HEK293 (cell line): ENCODE data around the gene FOSL1.

Source experiments
- BCL11A ChIP-seq: fragments of 450-650 bp; formaldehyde crosslinking; IDR thresholded peaks from 2 replicates; pipeline ENCODE4 v1.5.1; 2016; ENCODE audit warnings: low read depth, missing biosample characterization, missing genetic modification characterization
- EGR2 ChIP-seq: fragments of 450-650 bp; formaldehyde crosslinking; IDR thresholded peaks from 2 replicates; pipeline ENCODE4 v1.5.1; 2016; ENCODE audit warnings: low read depth, missing biosample characterization, missing genetic modification characterization
- GLI4 ChIP-seq: fragments of 450-650 bp; formaldehyde crosslinking; IDR thresholded peaks from 2 replicates; pipeline ENCODE4 v1.5.1; 2016; ENCODE audit warnings: missing biosample characterization, missing genetic modification characterization
- GLIS2 ChIP-seq: fragments of 450-650 bp; formaldehyde crosslinking; IDR thresholded peaks from 2 replicates; pipeline ENCODE4 v1.5.1; 2016; ENCODE audit warnings: missing biosample characterization, missing genetic modification characterization
- KLF1 ChIP-seq: fragments of 450-650 bp; formaldehyde crosslinking; IDR thresholded peaks from 2 replicates; pipeline ENCODE4 v1.5.1; 2016; ENCODE audit warnings: missing biosample characterization, missing genetic modification characterization
- PATZ1 ChIP-seq: fragments of 450-650 bp; formaldehyde crosslinking; IDR thresholded peaks from 2 replicates; pipeline ENCODE4 v1.5.1; 2016; ENCODE audit warnings: missing biosample characterization, missing genetic modification characterization
- PRDM10 ChIP-seq: fragments of 450-650 bp; formaldehyde crosslinking; IDR thresholded peaks from 2 replicates; pipeline ENCODE4 v1.5.1; 2016; ENCODE audit warnings: missing biosample characterization, missing genetic modification characterization
- REST ChIP-seq: fragments of 450-650 bp; formaldehyde crosslinking; IDR thresholded peaks from 2 replicates; pipeline ENCODE4 v1.5.1; 2016; ENCODE audit warnings: missing biosample characterization, missing genetic modification characterization
- YY1 ChIP-seq: fragments of 450-650 bp; formaldehyde crosslinking; IDR thresholded peaks from 2 replicates; pipeline ENCODE4 v1.5.1; 2018; ENCODE audit warnings: missing biosample characterization, missing genetic modification characterization
- YY2 ChIP-seq: fragments of 450-650 bp; formaldehyde crosslinking; IDR thresholded peaks from 2 replicates; pipeline ENCODE4 v1.5.1; 2016; ENCODE audit warnings: missing biosample characterization, missing genetic modification characterization
- ZFP37 ChIP-seq: fragments of 450-650 bp; formaldehyde crosslinking; IDR thresholded peaks from 2 replicates; pipeline ENCODE4 v1.5.1; 2016; ENCODE audit warnings: missing biosample characterization, missing genetic modification characterization
- ZFP69B ChIP-seq: fragments of 450-650 bp; formaldehyde crosslinking; IDR thresholded peaks from 2 replicates; pipeline ENCODE4 v1.5.1; 2016; ENCODE audit warnings: missing biosample characterization, missing genetic modification characterization
- ZNF121 ChIP-seq: fragments of 450-650 bp; formaldehyde crosslinking; IDR thresholded peaks from 2 replicates; pipeline ENCODE4 v1.5.1; 2016; ENCODE audit warnings: missing biosample characterization, missing genetic modification characterization
- ZNF140 ChIP-seq: fragments of 450-650 bp; formaldehyde crosslinking; IDR thresholded peaks from 2 replicates; pipeline ENCODE4 v1.5.1; 2016; ENCODE audit warnings: missing biosample characterization, missing genetic modification characterization
- ZNF266 ChIP-seq: fragments of 450-650 bp; formaldehyde crosslinking; IDR thresholded peaks from 2 replicates; pipeline ENCODE4 v1.5.1; 2016; ENCODE audit warnings: missing biosample characterization, missing genetic modification characterization, low read depth
- ZNF391 ChIP-seq: fragments of 450-650 bp; formaldehyde crosslinking; IDR thresholded peaks from 2 replicates; pipeline ENCODE4 v1.5.1; 2016; ENCODE audit warnings: low read depth, missing biosample characterization, missing genetic modification characterization, borderline replicate concordance
- ZNF394 ChIP-seq: fragments of 450-650 bp; formaldehyde crosslinking; IDR thresholded peaks from 2 replicates; pipeline ENCODE4 v1.5.1; 2016; ENCODE audit warnings: missing biosample characterization, missing genetic modification characterization, mild to moderate bottlenecking, moderate library complexity, borderline replicate concordance
- ZNF501 ChIP-seq: fragments of 450-650 bp; formaldehyde crosslinking; IDR thresholded peaks from 2 replicates; pipeline ENCODE4 v1.5.1; 2016; ENCODE audit warnings: missing biosample characterization, missing genetic modification characterization
- ZNF510 ChIP-seq: fragments of 450-650 bp; formaldehyde crosslinking; IDR thresholded peaks from 2 replicates; pipeline ENCODE4 v1.5.1; 2018; ENCODE audit warnings: mild to moderate bottlenecking, missing genetic modification characterization, missing biosample characterization; ENCODE audit not compliant: insufficient replicate concordance
- ZNF580 ChIP-seq: fragments of 450-650 bp; formaldehyde crosslinking; IDR thresholded peaks from 2 replicates; pipeline ENCODE4 v1.5.1; 2016; ENCODE audit warnings: missing biosample characterization, missing genetic modification characterization
- ZNF623 ChIP-seq: fragments of 450-650 bp; formaldehyde crosslinking; IDR thresholded peaks from 2 replicates; pipeline ENCODE4 v1.5.1; 2016; ENCODE audit warnings: missing biosample characterization, missing genetic modification characterization
- ZNF645 ChIP-seq: fragments of 450-650 bp; formaldehyde crosslinking; IDR thresholded peaks from 2 replicates; pipeline ENCODE4; 2016; ENCODE audit warnings: missing biosample characterization, missing genetic modification characterization
- ZNF707 ChIP-seq: fragments of 450-650 bp; formaldehyde crosslinking; IDR thresholded peaks from 2 replicates; pipeline ENCODE4 v1.5.1; 2016; ENCODE audit warnings: missing biosample characterization, missing genetic modification characterization

The FOSL1 gene

GRCh38 chr11:65873318-65874156 is 26.7 kb downstream of the FOSL1 start (continued):
- TF ChIP-seq GLI4 (tag by site-specific recombination) (no peak), ZNF266 (no peak), ZNF394 (tag by site-specific recombination) (no peak), ZNF707 (tag by site-specific recombination) (no peak), PRDM10 (0 out of 2 replicates have a peak, but pooled peaks have one; percentile 12), BCL11A (peak; percentile 21; the same call in 1 of the 2 replicates), YY2 (no peak), ZNF580 (tag by site-specific recombination) (no peak), ZFP37 (no peak), REST (no peak), ZNF645 (tag by site-specific recombination) (no peak), ZNF140 (tag by site-specific recombination) (no peak), ZNF121 (tag by site-specific recombination) (peak; percentile 73; the same call in 1 of the 2 replicates), EGR2 (tag by site-specific recombination) (peak; percentile 80), ZNF391 (tag by site-specific recombination) (no peak), ZFP69B (tag by site-specific recombination) (peak; percentile 97), KLF1 (peak; percentile 99), ZNF510 (tag by site-specific recombination) (no peak), PATZ1 (peak; percentile 90), ZNF501 (tag by site-specific recombination) (no peak), ZNF623 (no peak), YY1 (tag by site-specific recombination) (no peak), GLIS2 (tag by site-specific recombination) (peak; percentile 86)
